Colonic mucosa (tissue), 4 donors: ENCODE results near the gene ZNF592. TPM values are rescaled to one million over a fixed set of nuclear protein-coding genes. Genes with fewer than 3 reads are reported as not detected.

Experiments used
- DNase-seq: peaks from one replicate; pipeline ENCODE4 v3.0.0-alpha.2; 2020
- H3K27ac ChIP-seq: fragments of 200-600 bp; one replicate; pipeline ENCODE4 v1.8.0; 2021
- H3K27me3 ChIP-seq: fragments of 200-600 bp; one replicate; pipeline ENCODE4 v1.8.0; 2021
- H3K36me3 ChIP-seq: fragments of 200-600 bp; one replicate; pipeline ENCODE4 v1.8.0; 2021
- H3K4me1 ChIP-seq: fragments of 200-600 bp; one replicate; pipeline ENCODE4 v1.8.0; 2021; ENCODE audit warnings: mild to moderate bottlenecking
- H3K4me3 ChIP-seq: fragments of 200-600 bp; one replicate; pipeline ENCODE4 v1.8.0; 2021
- H3K9ac ChIP-seq, 2 donors: one replicate each; pipeline ENCODE4 v1.7.0; 2013; ENCODE audit warnings: control low read depth in 2 of 2, low read depth in 2 of 2, low read length in 2 of 2
- H3K9me3 ChIP-seq: fragments of 200-600 bp; one replicate; pipeline ENCODE4 v1.8.0; 2021
- intact Hi-C: fragments of 100-400 bp; cut with DNase I; formaldehyde crosslinking; loops from one replicate; pipeline ENCODE4 v1.14.1; 2022
- total RNA-seq, 2 donors: library from RNA; stranded (reverse); fragmentation: NEBNext Ultra II Directional in 1 of 2; extraction: Animal tissue kit (Norgen Biotek cat#: 25700) in 1 of 2; gene quantifications; one replicate each; pipeline ENCODE4 v1.2.1, GENCODE V29; 2021
- TF ChIP-seq, protein P1 (sequence below): fragments of 200-600 bp; IDR thresholded peaks from one replicate; pipeline ENCODE4 v1.8.0; 2022; ENCODE audit warnings: antibody characterized with exemption, mild to moderate bottlenecking
- donor health status: healthy.
- donor health status: DM: no; HTN: no; CAD: no.
- donor health status: DM: no; HTN: no; CAD: no.

Gene ZNF592
- total RNA-seq, 2 donors from 2014 or later: 25.9 to 27.0 TPM

GRCh38 chr15:84714372-84714771 is 34.0 kb upstream of the ZNF592 start:
- H3K9me3 ChIP-seq: no peaks in the 10 kb centered on the region
- H3K27ac ChIP-seq: no peak overlapping the region
- H3K4me3 ChIP-seq: peak overlapping the region; percentile 81
- TF ChIP-seq, protein P1, sequence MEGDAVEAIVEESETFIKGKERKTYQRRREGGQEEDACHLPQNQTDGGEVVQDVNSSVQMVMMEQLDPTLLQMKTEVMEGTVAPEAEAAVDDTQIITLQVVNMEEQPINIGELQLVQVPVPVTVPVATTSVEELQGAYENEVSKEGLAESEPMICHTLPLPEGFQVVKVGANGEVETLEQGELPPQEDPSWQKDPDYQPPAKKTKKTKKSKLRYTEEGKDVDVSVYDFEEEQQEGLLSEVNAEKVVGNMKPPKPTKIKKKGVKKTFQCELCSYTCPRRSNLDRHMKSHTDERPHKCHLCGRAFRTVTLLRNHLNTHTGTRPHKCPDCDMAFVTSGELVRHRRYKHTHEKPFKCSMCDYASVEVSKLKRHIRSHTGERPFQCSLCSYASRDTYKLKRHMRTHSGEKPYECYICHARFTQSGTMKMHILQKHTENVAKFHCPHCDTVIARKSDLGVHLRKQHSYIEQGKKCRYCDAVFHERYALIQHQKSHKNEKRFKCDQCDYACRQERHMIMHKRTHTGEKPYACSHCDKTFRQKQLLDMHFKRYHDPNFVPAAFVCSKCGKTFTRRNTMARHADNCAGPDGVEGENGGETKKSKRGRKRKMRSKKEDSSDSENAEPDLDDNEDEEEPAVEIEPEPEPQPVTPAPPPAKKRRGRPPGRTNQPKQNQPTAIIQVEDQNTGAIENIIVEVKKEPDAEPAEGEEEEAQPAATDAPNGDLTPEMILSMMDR: no peak
- no peaks in the 10 kb centered on the region for H3K36me3 ChIP-seq
- no peak for DNase-seq
- no peaks in the 10 kb centered on the region for H3K27me3 ChIP-seq
- H3K4me1 ChIP-seq: peaks cover 11% of the 10 kb centered on the region
- peak overlapping the region in 1 of 2 donors; percentile 86 for H3K9ac ChIP-seq
- intact Hi-C loops: loop anchor here (10.0 kb wide), 1 partner anchor 60 kb away; the partner anchor contains the start of genes NMB and WDR73

DNA sequence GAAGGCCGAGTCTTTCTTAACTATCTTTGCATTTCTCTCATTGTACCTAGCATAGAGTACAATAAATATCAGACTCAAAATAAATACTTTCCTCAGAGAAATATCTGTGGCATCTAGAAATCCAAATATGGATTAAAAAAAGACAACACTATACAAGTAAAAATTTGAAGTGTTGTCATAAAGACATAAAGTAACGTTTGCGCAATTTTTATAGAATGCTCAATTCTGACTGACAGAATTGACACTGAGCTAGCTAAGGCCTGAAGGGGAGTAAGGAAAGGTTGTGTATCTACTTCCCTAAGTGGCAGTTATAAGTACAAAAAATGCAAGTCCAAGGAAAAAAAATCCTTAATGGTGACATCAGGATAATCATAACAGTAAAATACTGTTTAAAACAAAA is 33.6 kb upstream of the ZNF592 start:
- H3K4me1 ChIP-seq: peaks cover 11% of the 10 kb centered on the region
- no peaks in the 10 kb centered on the region for H3K36me3 ChIP-seq
- TF ChIP-seq, protein P1: no peak
- H3K27me3 ChIP-seq: no peaks in the 10 kb centered on the region
- peak overlapping the region in 1 of 2 donors; percentile 86 for H3K9ac ChIP-seq
- H3K4me3 ChIP-seq: peak overlapping the region; percentile 81
- H3K9me3 ChIP-seq: no peaks in the 10 kb centered on the region
- peak overlapping the region; percentile 96 for H3K27ac ChIP-seq
- DNase-seq: no peak
- intact Hi-C loops: loop anchor here (10.0 kb wide), 1 partner anchor 60 kb away; the partner anchor contains the start of genes NMB and WDR73

DNA sequence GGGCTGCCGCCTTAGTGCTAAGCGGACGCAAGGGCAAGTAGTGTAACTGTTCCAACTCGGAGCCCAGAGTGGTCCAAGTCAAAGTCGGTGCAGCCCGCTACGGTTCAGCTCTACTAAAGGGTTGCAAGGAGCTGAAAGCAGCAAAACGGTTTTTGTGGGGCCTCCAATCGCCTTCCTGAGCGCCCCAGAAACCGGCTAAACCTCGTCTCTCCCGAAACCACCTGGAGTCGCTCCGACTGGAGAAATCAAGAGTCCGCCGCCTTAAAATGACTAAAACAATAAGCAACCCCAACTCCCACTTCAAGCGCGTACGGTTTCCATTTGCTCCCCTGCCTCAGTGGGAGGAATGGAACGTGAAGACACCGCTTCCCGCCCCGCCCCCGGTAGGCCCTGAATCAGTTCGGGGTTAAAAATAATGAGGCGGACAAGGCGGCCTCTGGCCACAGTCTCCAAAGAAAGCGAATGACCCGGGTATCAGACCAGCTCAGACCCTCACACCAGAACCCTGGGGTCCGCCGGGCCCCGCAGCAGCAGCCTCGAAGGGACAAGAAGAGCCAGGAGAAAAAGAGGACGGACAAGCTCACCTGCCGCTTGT is 32.9 kb upstream of the ZNF592 start:
- H3K9ac ChIP-seq: peak overlapping the region; percentile 82 to 86
- peak; percentile 49 for DNase-seq
- peaks cover 11% of the 10 kb centered on the region for H3K4me1 ChIP-seq
- peak overlapping the region; percentile 81 for H3K4me3 ChIP-seq
- no peaks in the 10 kb centered on the region for H3K36me3 ChIP-seq
- TF ChIP-seq, protein P1: no peak
- intact Hi-C loops: loop anchor here (10.0 kb wide), 1 partner anchor 61 kb away; the partner anchor contains the start of genes NMB and WDR73
- no peaks in the 10 kb centered on the region for H3K9me3 ChIP-seq
- no peaks in the 10 kb centered on the region for H3K27me3 ChIP-seq
- H3K27ac ChIP-seq: peak overlapping the region; percentile 96

DNA sequence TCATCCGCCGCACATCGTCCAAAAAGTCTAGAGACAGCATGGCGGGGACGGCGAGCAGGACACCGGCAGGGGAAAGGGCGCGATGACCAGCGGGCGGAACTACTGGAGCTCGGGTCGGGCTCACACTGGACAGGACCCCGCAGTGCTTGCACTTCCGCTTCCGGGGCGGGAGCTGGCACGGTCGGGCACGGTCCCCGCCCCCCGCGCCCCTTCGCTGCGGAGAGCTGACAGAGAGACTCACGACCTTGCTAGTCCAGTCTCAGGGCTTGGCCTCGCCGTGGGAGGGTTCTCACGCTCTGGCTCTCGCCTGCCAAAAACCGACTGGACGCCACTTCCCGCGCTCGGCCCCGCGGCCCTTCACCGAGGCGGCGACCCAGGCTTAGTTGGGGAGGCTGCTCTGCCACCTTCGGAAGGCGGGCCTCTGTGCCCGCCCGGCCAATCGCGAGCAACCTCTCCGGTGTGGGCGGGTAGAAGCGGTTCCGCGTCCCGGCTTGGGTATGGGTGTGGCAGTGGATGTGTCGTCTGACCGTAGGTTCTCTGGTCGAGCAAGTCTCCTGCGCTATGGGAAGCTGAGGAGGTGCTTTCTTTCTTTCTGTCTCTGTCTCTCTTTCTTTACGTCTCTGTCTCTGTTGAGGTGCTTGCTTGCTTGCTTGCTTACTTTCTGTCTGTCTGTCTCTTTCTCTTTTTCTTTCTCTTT is 32.2 kb upstream of the ZNF592 start, which contains the start of gene SEC11A:
Gene SEC11A, minus strand, starts transcription at position 104 of the 697 bp plus-strand sequence. Its CDS starts 64 bp downstream, at position 40.
- Histone ChIP-seq H3K9me3 (no peaks in the 10 kb centered on the region), H3K27ac (peak within 1 kb of the TSS; percentile 96), H3K4me3 (peak within 1 kb of the TSS; percentile 81), H3K9ac (peak within 1 kb of the TSS; percentile 82 to 86), H3K36me3 (no peaks in the 10 kb centered on the region), H3K4me1 (peaks cover 11% of the 10 kb centered on the region), H3K27me3 (no peaks in the 10 kb centered on the region)
- intact Hi-C loops: loop anchor here (10.0 kb wide), 1 partner anchor 61 kb away; the partner anchor contains the start of genes NMB and WDR73
- DNase-seq: peak; percentile 98
- TF ChIP-seq, protein P1: no peak

GRCh38 chr15:84721371-84721770 is 27.0 kb upstream of the ZNF592 start:
- intact Hi-C loops: no loop called here
- TF ChIP-seq, protein P1: no peak
- Histone ChIP-seq H3K36me3 (no peaks in the 10 kb centered on the region), H3K9me3 (no peaks in the 10 kb centered on the region), H3K9ac (no peak overlapping the region), H3K27ac (no peak overlapping the region), H3K27me3 (no peaks in the 10 kb centered on the region), H3K4me3 (no peak overlapping the region), H3K4me1 (no peaks in the 10 kb centered on the region)
- DNase-seq: no peak
